ENCODE measurements around the gene IP6K3.

IP6K3 gene

DNA sequence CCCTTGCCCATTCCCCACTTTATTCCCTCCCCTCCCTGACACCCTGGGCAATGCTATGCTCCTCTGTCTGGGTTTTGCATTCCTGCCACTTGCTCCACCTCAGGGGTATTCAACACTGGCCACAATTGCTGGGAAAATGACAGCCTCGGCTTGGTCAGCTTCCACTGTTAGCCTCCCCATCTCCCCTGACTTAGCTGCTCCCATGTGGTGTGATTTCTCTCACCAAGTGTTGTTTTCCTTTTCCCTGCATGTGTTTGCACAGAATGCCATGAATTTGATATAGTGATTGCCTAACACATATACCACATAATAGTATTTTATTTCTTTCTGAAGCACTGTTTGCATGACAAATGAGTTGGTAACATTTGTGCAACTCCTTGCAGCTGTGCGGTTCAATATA is 43.7 kb upstream of the IP6K3 start:
- Mint-ChIP-seq H3K36me3 (ENCODE audit: low read depth) (peaks cover 4% of the 10 kb centered on the region), H3K4me1 (peaks cover 91% of the 10 kb centered on the region), H3K27me3 (ENCODE audit: low read depth, poor library complexity) (peaks cover 12% of the 10 kb centered on the region), H3K4me3 (peak overlapping the region; percentile 31), H3K9me3 (no peaks in the 10 kb centered on the region), H3K27ac (no peak overlapping the region)
- DNase-seq: no peak
- TF ChIP-seq CTCF (IDR thresholded peaks at IDR 0.05): no peak

DNA sequence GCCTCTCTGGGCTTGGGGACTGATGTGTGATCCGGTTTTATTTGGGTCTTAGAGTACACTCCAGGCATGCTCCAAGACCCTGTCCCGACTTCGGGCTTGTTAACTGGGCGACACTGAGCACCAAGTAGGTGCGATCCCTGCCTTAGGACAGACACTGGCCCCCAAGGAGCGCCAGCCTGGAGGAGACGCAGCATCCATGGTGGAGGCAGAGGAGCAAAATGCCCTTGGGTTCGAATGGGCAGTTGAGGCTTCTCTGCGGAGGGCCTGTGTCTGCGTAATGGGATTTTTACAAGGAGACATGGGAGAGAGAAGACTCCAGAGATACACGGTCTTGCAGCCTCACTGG is 42.8 kb upstream of the IP6K3 start:
- no peak overlapping the region for H3K27ac Mint-ChIP-seq
- no peaks in the 10 kb centered on the region for H3K9me3 Mint-ChIP-seq

GRCh38 chr6:33788694-33789549 is 42.2 kb upstream of the IP6K3 start, which contains the start of gene LEMD2:
Gene LEMD2 (minus strand): TSS chr6:33789130. CDS start chr6:33789116, 14 bp downstream.
- Mint-ChIP-seq H3K27ac (peak within 1 kb of the TSS; percentile 99), H3K27me3 (ENCODE audit: low read depth, poor library complexity) (peaks cover 11% of the 10 kb centered on the region), H3K9me3 (no peaks in the 10 kb centered on the region), H3K4me3 (peak within 1 kb of the TSS; percentile 97), H3K36me3 (ENCODE audit: low read depth) (peaks cover 18% of the 10 kb centered on the region), H3K4me1 (peaks cover 88% of the 10 kb centered on the region)
- peak; percentile 92 for DNase-seq
- no peak for TF ChIP-seq CTCF (IDR thresholded peaks at IDR 0.05)

More for the DNA sequence above, 42.8 kb upstream of the IP6K3 start:
- peaks cover 12% of the 10 kb centered on the region for H3K27me3 Mint-ChIP-seq (ENCODE audit: low read depth, poor library complexity)
- peaks cover 92% of the 10 kb centered on the region for H3K4me1 Mint-ChIP-seq
- peak overlapping the region; percentile 82 for H3K4me3 Mint-ChIP-seq
- peaks cover 13% of the 10 kb centered on the region for H3K36me3 Mint-ChIP-seq (ENCODE audit: low read depth)
- no peak for TF ChIP-seq CTCF (IDR thresholded peaks at IDR 0.05)
- no peak for DNase-seq

GRCh38 chr6:33787954-33788693 is 41.4 kb upstream of the IP6K3 start:
- peak overlapping the region; percentile 99 for H3K27ac Mint-ChIP-seq
- H3K36me3 Mint-ChIP-seq (ENCODE audit: low read depth): peaks cover 26% of the 10 kb centered on the region
- DNase-seq: peak; percentile 61
- no peaks in the 10 kb centered on the region for H3K9me3 Mint-ChIP-seq
- H3K4me3 Mint-ChIP-seq: peak overlapping the region; percentile 97
- TF ChIP-seq CTCF (IDR thresholded peaks at IDR 0.05): no peak
- H3K4me1 Mint-ChIP-seq: peaks cover 80% of the 10 kb centered on the region
- H3K27me3 Mint-ChIP-seq (ENCODE audit: low read depth, poor library complexity): peaks cover 3% of the 10 kb centered on the region

DNA sequence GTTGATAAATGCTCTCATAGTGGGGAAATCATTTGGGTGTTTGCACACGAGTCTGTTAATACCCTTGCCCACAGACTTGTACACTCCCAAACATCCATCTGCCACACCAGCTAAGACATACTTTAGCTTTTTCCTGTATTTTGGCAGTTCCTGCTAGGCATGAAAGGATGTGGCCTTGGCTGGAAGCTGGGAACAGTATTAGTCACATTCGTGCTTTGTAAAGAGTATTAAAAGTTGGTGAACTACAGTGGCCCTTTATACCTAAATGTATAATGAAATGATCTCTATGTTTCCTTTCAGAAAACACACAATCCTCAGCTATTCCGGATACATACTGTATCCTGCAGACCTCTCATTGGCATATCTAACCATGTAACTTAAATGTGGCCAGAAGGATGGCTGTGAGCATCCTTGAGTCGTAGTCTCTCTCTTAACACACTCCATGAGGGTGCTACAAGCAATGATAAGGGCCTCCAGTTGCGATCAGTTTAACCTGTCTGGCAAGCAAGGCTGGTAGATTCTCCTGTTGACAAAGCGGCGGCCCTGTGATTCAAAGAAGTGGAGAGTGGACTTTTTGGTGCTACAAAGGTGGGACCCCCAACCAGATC is 40.7 kb upstream of the IP6K3 start:
- peak overlapping the region; percentile 99 for H3K27ac Mint-ChIP-seq
- no peak for TF ChIP-seq CTCF (IDR thresholded peaks at IDR 0.05)
- H3K9me3 Mint-ChIP-seq: no peaks in the 10 kb centered on the region
- peak overlapping the region; percentile 97 for H3K4me3 Mint-ChIP-seq
- H3K27me3 Mint-ChIP-seq (ENCODE audit: low read depth, poor library complexity): peaks cover 2% of the 10 kb centered on the region
- H3K4me1 Mint-ChIP-seq: peaks cover 78% of the 10 kb centered on the region
- DNase-seq: no peak
- peaks cover 27% of the 10 kb centered on the region for H3K36me3 Mint-ChIP-seq (ENCODE audit: low read depth)

Data from nephron progenitor cell (in vitro differentiated cells).